Measurements from ENCODE around the gene DAP. TPM values are rescaled to one million over a fixed set of nuclear protein-coding genes. Genes with fewer than 3 reads are reported as not detected.

Gene DAP
- total RNA-seq, 1 experiment from 2014 or later = 47.7 TPM

DNA sequence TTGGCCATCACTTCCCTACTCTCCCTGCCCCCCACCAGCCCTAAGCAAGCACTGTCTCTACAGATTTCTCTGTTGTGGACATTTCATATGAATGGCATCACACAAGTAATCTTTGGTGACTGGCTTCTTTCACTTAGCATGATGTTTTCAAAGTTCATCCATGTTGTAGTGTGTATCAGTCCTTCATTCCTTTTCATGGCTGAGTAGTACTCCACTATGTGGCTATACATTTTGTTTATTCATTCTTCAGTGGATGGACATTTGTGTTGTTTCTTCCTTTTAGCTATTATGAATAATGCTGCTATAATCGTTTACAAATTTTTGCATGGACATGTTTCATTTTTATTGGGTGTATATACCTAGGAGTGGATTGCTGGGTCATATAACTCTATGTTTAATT is 84.1 kb downstream of the DAP start:
- H3K27me3 Mint-ChIP-seq (ENCODE audit: low read depth) = no peaks in the 10 kb centered on the region; the same call in 1 of the 2 replicates
- TF ChIP-seq, protein P1, sequence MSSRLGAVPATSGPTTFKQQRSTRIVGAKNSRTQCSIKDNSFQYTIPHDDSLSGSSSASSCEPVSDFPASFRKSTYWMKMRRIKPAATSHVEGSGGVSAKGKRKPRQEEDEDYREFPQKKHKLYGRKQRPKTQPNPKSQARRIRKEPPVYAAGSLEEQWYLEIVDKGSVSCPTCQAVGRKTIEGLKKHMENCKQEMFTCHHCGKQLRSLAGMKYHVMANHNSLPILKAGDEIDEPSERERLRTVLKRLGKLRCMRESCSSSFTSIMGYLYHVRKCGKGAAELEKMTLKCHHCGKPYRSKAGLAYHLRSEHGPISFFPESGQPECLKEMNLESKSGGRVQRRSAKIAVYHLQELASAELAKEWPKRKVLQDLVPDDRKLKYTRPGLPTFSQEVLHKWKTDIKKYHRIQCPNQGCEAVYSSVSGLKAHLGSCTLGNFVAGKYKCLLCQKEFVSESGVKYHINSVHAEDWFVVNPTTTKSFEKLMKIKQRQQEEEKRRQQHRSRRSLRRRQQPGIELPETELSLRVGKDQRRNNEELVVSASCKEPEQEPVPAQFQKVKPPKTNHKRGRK (CRISPR knock-in tag; IDR thresholded peaks at IDR 0.05; ENCODE audit: borderline replicate concordance) = no peak
- TF ChIP-seq, protein P2, sequence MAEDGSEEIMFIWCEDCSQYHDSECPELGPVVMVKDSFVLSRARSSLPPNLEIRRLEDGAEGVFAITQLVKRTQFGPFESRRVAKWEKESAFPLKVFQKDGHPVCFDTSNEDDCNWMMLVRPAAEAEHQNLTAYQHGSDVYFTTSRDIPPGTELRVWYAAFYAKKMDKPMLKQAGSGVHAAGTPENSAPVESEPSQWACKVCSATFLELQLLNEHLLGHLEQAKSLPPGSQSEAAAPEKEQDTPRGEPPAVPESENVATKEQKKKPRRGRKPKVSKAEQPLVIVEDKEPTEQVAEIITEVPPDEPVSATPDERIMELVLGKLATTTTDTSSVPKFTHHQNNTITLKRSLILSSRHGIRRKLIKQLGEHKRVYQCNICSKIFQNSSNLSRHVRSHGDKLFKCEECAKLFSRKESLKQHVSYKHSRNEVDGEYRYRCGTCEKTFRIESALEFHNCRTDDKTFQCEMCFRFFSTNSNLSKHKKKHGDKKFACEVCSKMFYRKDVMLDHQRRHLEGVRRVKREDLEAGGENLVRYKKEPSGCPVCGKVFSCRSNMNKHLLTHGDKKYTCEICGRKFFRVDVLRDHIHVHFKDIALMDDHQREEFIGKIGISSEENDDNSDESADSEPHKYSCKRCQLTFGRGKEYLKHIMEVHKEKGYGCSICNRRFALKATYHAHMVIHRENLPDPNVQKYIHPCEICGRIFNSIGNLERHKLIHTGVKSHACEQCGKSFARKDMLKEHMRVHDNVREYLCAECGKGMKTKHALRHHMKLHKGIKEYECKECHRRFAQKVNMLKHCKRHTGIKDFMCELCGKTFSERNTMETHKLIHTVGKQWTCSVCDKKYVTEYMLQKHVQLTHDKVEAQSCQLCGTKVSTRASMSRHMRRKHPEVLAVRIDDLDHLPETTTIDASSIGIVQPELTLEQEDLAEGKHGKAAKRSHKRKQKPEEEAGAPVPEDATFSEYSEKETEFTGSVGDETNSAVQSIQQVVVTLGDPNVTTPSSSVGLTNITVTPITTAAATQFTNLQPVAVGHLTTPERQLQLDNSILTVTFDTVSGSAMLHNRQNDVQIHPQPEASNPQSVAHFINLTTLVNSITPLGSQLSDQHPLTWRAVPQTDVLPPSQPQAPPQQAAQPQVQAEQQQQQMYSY (CRISPR knock-in tag; IDR thresholded peaks at IDR 0.05) = no peak
- TF ChIP-seq HMGA2 (CRISPR knock-in tag; IDR thresholded peaks at IDR 0.05) (no peak), MXD4 (CRISPR knock-in tag; IDR thresholded peaks at IDR 0.05; ENCODE audit: borderline replicate concordance) (no peak)
- ChIA-PET POLR2A (no interaction called here), CTCF (no interaction called here)
- H3K9me3 Mint-ChIP-seq = peaks cover 8% of the 10 kb centered on the region
- H3K36me3 Mint-ChIP-seq = peaks cover 18% of the 10 kb centered on the region
- no peak overlapping the region for H3K27ac Mint-ChIP-seq
- DNase-seq (ENCODE audit: low spot score) (no peak), ATAC-seq (no peak)
- H3K4me1 Mint-ChIP-seq = no peaks in the 10 kb centered on the region
- no peak overlapping the region for H3K4me3 Mint-ChIP-seq

DNA sequence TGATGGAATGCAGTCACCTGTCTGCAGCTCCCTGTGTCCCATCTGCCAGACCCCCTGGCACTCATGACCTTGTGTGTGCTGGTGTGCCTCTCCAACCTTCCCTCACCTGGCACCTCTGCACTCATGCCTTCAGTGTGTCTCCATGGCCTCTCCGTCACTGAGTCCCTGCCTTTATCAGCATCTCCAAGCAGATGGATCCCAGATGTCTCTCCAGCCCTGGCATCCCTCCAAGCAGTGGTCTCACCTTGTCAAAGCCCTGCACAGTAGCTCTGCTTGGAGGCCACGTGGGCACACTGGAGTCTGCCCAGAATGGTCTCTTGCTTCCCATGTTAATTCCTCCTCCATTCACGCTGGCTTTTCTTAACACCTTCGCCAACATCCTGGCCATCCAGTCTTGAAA is 84.8 kb downstream of the DAP start:
- no peaks in the 10 kb centered on the region for H3K4me1 Mint-ChIP-seq
- no peak overlapping the region for H3K4me3 Mint-ChIP-seq
- H3K27me3 Mint-ChIP-seq (ENCODE audit: low read depth) = no peaks in the 10 kb centered on the region; the same call in 1 of the 2 replicates
- TF ChIP-seq MXD4 (CRISPR knock-in tag; IDR thresholded peaks at IDR 0.05; ENCODE audit: borderline replicate concordance) = no peak
- no peak for TF ChIP-seq GTF2I (CRISPR knock-in tag; conservative IDR thresholded peaks at IDR 0.05)
- TF ChIP-seq, protein P3, sequence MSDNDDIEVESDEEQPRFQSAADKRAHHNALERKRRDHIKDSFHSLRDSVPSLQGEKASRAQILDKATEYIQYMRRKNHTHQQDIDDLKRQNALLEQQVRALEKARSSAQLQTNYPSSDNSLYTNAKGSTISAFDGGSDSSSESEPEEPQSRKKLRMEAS (CRISPR knock-in tag; IDR thresholded peaks at IDR 0.05) = no peak
- TF ChIP-seq, protein P4, sequence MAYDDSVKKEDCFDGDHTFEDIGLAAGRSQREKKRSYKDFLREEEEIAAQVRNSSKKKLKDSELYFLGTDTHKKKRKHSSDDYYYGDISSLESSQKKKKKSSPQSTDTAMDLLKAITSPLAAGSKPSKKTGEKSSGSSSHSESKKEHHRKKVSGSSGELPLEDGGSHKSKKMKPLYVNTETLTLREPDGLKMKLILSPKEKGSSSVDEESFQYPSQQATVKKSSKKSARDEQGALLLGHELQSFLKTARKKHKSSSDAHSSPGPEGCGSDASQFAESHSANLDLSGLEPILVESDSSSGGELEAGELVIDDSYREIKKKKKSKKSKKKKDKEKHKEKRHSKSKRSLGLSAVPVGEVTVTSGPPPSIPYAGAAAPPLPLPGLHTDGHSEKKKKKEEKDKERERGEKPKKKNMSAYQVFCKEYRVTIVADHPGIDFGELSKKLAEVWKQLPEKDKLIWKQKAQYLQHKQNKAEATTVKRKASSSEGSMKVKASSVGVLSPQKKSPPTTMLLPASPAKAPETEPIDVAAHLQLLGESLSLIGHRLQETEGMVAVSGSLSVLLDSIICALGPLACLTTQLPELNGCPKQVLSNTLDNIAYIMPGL (CRISPR knock-in tag; IDR thresholded peaks at IDR 0.05) = no peak
- TF ChIP-seq, protein P5, sequence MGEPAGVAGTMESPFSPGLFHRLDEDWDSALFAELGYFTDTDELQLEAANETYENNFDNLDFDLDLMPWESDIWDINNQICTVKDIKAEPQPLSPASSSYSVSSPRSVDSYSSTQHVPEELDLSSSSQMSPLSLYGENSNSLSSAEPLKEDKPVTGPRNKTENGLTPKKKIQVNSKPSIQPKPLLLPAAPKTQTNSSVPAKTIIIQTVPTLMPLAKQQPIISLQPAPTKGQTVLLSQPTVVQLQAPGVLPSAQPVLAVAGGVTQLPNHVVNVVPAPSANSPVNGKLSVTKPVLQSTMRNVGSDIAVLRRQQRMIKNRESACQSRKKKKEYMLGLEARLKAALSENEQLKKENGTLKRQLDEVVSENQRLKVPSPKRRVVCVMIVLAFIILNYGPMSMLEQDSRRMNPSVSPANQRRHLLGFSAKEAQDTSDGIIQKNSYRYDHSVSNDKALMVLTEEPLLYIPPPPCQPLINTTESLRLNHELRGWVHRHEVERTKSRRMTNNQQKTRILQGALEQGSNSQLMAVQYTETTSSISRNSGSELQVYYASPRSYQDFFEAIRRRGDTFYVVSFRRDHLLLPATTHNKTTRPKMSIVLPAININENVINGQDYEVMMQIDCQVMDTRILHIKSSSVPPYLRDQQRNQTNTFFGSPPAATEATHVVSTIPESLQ (CRISPR knock-in tag; IDR thresholded peaks at IDR 0.05) = no peak
- TF ChIP-seq TEAD4 (CRISPR knock-in tag; IDR thresholded peaks at IDR 0.05) = no peak
- DNase-seq (ENCODE audit: low spot score) = no peak
- peaks cover 17% of the 10 kb centered on the region for H3K36me3 Mint-ChIP-seq
- POLR2A ChIA-PET = no interaction called here
- H3K27ac Mint-ChIP-seq = no peak overlapping the region
- ATAC-seq = no peak
- CTCF ChIA-PET = interaction anchor here (1.7 kb wide), 1 partner anchor 13 kb away, joined by 7 read pairs; no protein-coding TSS in a partner anchor
- H3K9me3 Mint-ChIP-seq = peaks cover 8% of the 10 kb centered on the region

DNA sequence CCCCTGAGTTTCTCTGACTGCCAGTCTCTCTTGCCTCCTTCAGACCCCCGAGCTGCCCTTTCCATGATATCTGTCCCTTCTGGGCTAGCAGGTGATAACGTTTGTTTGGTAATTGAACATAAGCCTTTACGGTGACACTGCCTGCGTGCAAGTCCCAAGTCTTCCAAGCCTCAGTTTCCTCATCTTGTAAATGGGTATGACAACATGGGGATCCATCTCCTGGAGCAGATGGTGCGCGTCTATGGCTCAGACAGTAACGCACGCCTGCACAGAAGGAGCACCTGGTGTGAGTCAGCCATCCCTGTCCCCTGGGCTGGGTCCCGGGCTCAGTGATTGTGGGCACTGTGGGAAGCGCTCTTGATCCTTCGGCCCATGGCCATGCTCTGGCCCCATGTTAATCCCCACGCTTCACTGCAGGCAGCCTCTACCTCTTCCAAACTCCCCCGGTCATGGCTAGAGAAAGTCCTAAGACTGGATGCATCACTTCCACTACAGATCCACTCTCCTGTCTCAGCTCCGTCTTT is 85.8 kb downstream of the DAP start:
- POLR2A ChIA-PET = no interaction called here
- CTCF ChIA-PET = interaction anchor here (1.7 kb wide), 1 partner anchor 14 kb away, joined by 7 read pairs; no protein-coding TSS in a partner anchor
- Mint-ChIP-seq H3K4me3 (no peak overlapping the region), H3K27ac (no peak overlapping the region), H3K4me1 (no peaks in the 10 kb centered on the region), H3K9me3 (peaks cover 8% of the 10 kb centered on the region), H3K36me3 (peaks cover 10% of the 10 kb centered on the region), H3K27me3 (ENCODE audit: low read depth) (no peaks in the 10 kb centered on the region; the same call in 1 of the 2 replicates)
- TF ChIP-seq FOXP1 (CRISPR knock-in tag; IDR thresholded peaks at IDR 0.05; ENCODE audit: borderline replicate concordance) (no peak), ZNF317 (CRISPR knock-in tag; IDR thresholded peaks at IDR 0.05; ENCODE audit: borderline replicate concordance, low read depth) (no peak), ELF4 (CRISPR knock-in tag; IDR thresholded peaks at IDR 0.05; ENCODE audit: low read depth) (no peak), GTF2I (CRISPR knock-in tag; conservative IDR thresholded peaks at IDR 0.05) (no peak), TP53 (CRISPR knock-in tag; IDR thresholded peaks at IDR 0.05) (no peak), ZNF396 (CRISPR knock-in tag; IDR thresholded peaks at IDR 0.05; ENCODE audit: borderline replicate concordance) (no peak)
- no peak for ATAC-seq
- no peak for DNase-seq (ENCODE audit: low spot score)
